COLO668 (cell line): Measurements from ENCODE around the gene HDGF.

Source experiments
- DNase-seq: peaks from one replicate; lab custom pipeline; 2025; ENCODE audit not compliant: unreplicated experiment; lab: John Stamatoyannopoulos, UW

HDGF gene

GRCh38 chr1:156703336-156703735 is 48.1 kb downstream of the HDGF start:
- no peak for DNase-seq

- DNase-seq = no peak
Measured at GRCh38 chr1:156700736-156701531, 50.5 kb downstream of the HDGF start.

- DNase-seq = no peak
Measured at GRCh38 chr1:156698995-156699394, 52.5 kb downstream of the HDGF start.

GRCh38 chr1:156697481-156697880 is 54.0 kb downstream of the HDGF start:
- peak; percentile 36 for DNase-seq

- DNase-seq = no peak
Measured at GRCh38 chr1:156696755-156697154, 54.7 kb downstream of the HDGF start.

- no peak for DNase-seq
Measured at GRCh38 chr1:156694690-156694962, 56.8 kb downstream of the HDGF start.

- no peak for DNase-seq
Measured at GRCh38 chr1:156693848-156694689, 57.4 kb downstream of the HDGF start.

GRCh38 chr1:156692925-156693847 is 58.3 kb downstream of the HDGF start:
- peak; percentile 69 for DNase-seq

- DNase-seq = no peak
Measured at GRCh38 chr1:156692441-156692924, 59.0 kb downstream of the HDGF start.
